HG03060 (cell line): ENCODE results near the gene LCP1.
"Not testable (repeated sequence)": the region's sequence is repeated elsewhere in the genome, so short reads cannot be mapped to it uniquely, and the experiment has no call there.

Source experiments
- ATAC-seq: cut with Tn5 transposase; IDR thresholded peaks from one replicate; pipeline ENCODE4 v1.9.1; 2021; ENCODE audit warnings: low read depth, moderate number of reproducible peaks; ENCODE audit not compliant: unreplicated experiment

Gene LCP1

DNA sequence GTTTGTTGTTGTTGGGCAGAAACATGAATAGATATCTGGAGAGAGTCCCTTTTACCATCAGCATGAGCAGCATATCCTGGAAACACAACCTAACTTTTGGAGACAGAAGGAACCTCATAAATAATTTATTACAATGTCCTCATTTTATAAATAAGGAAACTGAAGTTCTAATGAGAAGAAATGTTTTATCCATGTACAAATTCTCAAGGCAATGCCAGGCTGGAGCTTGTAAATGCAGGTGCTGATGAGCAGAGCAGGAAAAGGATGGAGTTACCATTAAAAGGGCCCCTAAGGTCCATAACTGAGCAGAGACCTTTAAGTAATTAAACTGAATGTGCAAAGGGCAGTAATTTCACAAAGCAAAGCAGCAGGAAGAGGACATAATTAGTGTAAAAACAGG, 17.3 kb downstream of the LCP1 start:
- ATAC-seq = no peak

DNA sequence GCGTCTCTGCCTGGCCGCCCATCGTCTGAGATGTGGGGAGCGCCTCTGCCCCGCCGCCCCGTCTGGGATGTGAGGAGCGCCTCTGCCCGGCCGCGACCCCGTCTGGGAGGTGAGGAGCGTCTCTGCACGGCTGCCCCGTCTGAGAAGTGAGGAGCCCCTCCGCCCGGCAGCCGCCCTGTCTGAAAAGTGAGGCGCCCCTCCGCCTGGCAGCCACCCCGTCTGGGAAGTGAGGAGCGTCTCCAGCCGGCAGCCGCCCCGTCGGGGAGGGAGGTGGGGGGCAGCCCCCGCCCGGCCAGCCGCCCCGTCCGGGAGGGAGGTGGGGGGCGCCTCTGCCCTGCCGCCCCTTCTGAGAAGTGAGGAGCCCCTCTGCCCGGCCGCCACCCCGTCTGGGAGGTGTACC, 19.2 kb downstream of the LCP1 start:
- not testable (repeated sequence) for ATAC-seq

DNA sequence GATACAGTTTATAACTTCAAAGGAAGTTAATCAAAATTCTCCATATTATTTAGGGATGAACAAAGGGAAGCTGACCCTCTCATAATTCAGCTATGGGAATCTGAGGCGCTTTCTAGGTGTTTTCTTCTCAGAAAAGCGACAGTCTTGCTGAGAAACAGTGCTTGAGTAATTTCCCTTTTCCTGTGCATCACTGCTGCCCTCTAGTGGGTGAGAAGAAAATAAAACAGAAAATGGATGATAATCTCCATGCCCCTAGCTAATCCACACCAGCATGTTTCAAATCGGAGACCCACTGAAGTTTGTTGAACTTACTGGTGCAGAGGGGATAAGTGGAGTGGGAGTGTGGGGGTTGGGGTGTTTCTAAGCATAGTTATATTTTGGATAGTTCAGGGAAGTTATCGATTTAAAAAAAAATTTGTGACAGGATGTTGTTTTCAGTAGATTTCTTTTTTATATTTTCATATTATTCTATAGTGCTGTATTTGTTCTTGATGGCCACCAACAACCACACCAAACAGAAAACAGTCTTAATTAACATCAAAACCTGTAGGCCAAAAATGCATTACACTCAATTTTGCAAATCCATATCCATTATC, 21.4 kb downstream of the LCP1 start:
- ATAC-seq = no peak

DNA sequence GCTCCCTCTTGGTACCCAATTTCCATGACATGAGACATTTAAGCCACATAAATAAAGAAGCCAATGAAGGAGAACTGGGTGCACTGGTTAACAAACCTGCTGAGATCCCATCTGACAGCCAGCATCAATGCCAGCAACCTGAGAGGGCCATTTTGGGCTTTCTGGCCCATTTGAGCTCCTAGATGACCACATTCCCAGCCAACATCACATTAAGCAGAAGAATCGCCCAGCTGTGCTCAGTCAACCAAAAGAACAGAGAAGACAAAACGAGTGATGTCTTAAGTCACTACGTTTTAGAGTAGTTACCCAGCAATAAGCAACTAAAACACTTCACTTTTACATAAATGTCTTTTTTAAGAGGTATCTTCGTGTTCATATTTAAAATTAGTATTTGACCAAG, 21.9 kb downstream of the LCP1 start:
- ATAC-seq = no peak

DNA sequence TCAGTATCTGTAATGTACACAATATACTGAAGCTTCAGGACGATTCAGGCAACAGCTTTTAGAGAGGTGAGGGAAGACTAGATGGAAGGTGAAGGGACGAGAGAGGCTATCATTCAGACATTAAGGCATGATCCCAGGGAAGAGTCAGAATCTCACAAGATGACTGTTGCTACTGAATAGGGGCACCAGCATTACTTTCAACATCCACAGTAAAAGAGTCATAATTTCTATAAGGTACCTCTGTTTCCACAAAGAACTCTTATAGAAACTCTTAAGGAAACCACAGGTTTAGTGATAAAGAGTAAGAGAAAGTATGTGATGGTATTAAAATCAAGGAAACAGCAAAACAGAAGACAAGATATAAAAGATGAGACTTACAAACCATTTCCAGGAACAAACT, 23.0 kb downstream of the LCP1 start:
- no peak for ATAC-seq

DNA sequence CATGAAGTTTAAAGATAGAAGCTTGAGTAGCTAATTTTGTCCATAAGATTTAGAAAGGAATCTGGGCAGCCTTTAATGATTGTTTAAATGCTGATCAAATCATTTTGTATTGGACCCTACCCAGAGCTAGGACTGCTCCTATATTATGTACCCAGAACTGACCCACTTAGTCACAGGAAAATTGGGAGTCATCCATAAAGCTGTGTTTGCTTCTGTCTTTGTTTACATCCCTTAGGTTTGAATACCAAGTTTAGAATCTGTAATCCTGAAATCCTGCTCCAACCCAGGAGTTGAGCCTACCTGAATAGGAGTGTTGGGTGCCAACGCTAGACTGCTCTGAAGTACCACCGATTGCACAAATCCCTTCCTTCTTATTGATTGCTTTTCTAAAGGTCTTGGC, 23.8 kb downstream of the LCP1 start:
- no peak for ATAC-seq

DNA sequence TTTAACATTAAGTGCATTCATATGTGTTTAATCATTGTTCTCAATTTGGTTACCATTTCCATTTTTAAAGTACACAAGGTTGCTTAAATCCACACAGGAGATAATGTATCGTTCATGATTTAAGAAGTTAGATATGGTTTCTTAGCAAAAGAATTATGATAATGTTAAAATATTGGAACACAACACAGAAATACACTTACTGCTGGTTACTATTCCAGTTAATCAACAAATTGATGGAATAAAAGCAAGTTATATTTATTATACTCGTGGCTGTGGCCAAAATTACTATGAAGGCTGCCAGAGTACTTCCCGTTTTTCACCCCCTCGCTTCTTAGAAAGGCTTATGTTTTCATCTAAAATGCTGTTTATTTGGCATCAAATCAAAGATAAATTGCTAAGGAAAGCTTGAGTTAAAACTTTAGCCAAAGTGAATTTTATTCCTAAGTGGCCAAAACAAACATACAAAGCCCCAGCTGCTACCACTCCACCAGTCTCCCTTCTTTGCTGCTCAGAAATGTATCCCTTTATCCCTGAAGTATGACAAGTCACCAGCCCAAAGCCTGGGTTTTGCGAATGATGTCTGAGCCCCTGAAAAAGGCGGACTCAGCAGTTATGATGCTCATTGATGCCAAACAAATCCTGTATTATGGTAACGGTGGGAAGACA, 27.7 kb downstream of the LCP1 start:
- ATAC-seq = no peak

DNA sequence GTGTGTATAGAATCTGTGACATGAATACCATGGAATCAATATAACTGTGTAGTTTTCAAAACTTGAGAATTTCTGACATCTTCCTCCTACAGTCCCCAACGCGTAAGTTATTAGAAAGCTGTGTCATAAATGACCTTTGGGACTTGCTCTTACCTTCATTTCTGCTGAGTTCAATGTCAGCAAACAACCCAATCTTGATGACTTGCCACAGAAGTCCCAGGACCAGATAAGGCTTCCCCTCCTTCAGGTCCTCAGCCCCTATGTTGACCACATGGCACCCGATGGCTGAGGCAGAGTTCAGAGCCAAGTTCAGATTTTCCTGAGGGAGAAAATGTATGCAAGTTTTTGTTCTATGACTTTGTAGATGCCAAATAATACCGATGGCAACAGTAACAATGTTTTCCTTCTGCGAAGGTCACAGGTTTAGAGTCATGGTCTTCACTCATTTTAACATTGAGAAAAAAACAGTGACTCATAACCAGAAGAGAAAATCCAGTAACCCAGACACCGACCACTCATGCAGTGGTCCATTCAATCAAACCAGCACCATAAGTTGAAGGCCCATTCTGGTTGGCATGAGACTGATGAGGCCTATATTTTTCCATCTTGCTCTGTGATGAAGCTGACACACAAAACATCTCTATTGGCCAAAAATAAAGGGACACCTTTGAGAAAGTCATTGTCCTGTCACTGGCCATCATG, 29.2 kb downstream of the LCP1 start:
- no peak for ATAC-seq

DNA sequence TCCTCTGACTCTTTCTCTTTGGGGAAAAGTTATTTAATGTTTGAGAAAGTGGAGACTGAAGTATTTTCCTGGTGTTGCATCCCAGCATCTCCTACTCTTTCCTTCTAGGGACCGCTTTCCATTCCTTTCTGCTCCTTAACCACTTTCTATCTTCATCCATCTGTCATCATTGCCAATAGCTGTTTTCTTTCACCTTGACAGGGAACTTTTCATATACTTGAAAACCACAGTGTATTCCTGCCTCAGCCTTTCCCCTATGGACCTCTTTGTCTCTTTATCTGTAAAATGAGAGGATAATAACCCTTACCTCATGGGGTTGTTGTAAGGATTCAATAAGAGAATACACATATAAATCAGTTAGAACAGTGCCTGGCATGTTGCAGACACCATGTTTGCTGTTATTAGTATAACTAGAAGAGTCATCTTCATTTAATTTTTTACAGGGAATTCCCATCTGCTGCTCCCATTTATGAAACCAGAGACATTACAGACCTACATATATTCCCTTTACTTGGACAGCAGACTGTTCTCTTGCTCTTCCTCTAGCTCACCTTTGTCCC, 31.8 kb downstream of the LCP1 start:
- no peak for ATAC-seq

DNA sequence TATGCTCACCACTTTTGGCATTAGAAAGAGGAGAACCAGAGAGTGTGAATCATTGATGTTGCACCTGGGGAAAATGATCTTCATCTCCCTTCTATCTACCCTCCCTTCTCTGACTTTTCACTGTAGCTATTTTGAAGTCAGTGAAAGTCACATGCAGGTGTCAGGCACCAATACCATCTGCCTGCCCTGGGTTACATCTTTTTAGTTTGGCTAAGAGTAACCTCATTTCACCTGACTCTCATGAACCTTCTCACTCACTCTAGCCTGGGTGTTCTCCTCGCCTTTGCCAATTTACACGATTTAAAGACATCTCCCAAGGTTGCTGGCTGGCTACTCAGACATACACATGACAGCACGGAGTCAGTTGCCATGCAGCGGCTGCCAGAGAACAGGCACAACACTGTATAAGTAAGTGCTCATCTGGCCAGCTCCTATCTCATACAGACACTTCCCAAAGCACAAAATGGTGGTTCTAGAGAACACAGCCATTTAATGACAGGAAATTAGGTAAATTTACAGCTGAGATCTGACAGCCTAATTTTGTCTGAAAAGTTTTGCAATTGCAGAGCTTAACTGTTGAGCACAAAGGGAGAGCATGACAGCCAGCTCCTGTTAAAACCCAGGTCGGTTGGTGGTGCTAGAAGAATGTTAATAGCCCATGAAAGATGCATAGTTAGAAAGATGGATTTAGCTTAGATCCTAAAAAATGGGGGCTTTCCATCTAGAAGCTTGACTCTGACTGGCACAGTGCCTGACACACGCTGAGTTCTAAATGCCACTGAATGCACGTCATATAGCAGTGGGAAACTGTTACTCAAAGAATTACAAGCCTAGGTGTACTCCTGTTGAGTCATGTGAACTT, 32.5 kb downstream of the LCP1 start:
- no peak for ATAC-seq

DNA sequence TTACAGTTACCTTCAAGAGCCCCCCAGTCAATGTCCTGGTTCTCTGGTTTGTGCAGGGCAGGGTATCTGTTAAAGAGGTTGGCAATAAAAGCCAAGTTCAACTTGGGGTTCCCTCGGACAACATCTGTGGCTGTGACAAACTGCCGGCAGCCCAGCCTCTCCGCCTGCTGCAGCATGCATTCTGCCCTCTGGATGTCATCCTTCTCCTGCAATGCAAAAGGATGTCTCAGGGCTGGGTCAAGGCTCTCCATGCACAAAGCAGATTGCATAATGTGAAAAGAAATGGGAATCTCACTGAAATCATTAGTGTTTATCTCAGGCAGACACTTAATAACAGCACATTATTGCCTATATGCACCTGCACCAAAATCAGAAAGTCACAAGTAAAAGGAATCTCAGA, 35.1 kb downstream of the LCP1 start:
- no peak for ATAC-seq

DNA sequence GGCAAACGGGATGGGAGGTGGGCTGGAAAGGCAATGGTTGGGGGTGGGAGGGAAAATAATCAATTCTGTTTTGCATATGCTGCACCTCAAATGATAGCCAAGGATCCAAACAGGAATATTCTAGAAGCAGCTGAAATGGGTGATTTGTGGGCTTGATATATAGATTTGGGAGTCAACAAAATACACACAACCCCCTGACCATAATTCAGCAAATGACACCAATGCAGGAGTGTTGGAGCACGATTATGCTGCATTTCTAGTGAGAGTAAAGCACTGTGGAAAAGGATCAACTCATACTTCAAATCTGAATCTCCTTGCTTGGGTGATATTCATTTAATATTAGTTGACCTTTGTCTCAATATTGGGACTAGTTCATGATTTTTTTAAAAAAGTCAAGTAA, 36.0 kb downstream of the LCP1 start:
- ATAC-seq = no peak

DNA sequence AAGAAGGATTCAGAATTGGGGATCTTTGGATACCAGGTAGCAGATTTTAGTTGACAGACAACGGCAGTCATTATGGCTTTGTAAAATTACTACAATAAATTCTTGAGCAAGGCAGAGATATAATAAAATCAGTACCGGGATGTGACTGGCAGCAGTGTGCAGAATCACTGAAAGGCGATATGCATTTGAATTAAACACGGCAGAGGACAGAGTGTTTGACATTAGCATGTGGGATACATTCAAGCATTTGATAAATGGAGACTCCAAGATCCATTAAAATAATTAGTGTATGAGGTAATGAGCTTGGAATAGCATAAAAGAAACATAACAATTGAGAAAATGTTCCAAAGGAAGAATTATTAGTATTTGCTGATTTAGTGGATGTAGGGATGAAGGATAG, 36.8 kb downstream of the LCP1 start:
- no peak for ATAC-seq

DNA sequence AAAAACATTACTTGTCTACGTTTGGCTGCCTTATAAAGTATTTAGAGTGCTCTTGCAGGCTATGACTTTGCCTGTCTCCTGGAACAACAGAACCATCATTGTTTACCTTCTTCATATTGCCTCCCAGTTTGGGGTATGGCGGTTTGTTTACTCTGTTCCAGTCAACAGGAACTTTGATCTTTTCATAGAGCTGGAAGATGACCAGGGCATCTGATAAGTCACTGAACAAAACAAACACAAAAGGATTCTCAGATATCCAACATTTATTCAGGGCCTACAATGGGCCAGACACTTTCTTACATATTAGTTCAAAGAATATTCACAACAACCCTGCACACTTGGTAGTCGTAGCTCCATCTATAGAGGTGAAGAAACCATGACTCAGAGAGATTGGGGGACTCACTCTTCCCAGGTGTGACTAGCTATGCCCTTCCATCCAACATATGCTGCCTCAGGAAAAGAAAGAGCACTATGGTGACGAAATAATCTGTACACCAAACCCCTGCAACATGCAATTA, 38.7 kb downstream of the LCP1 start:
- no peak for ATAC-seq

DNA sequence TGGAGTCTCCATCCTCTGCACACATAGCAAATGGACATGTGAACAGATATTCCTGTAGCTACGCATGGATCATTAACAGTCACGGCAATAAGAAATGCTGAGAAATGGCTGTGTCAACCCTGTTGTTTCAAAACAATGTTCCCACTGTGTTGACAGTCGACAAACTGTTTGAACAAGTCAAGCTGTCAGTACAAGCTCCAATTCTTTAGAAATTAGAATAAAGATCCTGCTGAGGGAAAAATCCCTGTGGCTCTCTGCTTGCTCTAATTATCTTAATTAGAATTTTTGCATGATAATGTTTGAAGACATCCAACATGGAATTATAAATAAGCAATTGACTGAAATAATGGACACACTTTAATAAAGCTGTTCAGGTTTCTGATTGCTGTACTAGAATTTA, 39.2 kb downstream of the LCP1 start:
- ATAC-seq = no peak

DNA sequence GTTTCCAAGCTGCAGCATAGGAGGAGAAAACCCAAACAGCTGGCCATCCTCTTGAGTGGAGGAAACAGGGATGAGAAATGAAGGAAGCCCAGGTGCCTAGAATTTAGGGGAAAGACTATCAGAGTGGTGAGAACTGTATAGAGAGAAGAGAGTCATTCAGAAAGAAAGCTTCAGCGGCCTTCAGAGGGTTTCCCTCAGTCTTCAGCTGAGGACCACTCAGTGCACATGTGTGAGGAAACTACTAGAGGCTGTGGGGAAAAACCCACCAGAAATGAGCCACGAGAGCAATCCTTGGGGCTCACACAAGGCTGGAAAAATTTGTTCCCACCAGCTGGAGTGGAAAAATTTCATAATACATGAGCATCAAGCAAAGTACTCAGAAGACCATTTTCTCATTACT, 41.9 kb downstream of the LCP1 start:
- ATAC-seq = no peak

DNA sequence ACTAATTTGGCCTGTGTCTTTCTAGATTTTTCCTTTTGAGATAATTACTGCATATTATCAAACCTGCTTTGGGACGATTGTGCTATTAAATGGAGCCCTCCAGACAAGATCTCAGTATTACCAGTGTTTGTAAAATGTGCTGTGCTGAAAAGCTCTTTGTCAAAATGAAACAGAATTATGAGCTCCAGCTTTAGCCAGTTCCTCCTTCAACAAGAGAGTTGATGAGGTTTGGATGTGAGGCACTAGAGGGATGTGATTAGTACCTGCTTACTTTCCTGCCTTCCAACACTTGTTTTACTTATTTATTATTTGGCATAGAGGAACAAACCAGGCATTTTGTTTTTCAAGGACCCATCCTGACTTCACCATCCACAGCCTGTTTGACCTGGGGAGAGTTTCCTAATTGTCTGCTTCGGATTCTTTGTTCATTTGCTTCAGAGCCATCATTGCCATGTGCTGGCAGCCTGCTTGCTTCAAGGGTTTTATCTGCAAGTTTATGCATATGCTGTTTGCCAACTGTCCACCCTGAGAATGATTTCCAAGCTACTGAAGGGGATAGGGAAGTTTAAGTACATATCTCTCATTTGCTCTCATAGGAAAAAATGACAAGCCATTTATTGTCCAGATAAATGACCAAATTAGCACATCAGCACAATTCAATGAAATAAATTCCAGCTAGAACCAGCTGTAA, 44.2 kb downstream of the LCP1 start:
- no peak for ATAC-seq

DNA sequence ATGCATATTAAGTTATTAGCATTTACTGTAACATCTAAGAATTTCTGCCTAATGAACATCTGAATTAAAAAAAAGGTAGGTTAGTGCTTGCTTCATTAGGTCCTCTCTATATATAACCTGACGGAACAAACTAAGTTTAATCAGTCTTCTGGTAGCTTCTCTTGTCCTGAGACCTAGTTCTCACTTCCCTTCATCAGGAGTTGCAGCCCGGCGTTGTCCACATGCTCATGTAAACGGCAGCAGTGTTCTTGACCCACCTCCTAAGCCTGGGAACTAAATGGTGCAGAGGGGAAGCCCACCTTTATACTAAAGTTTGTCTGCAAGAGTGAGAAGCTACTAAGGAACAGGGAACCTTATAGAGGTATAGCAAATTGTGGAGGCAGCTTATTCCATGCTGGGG, 45.3 kb downstream of the LCP1 start:
- ATAC-seq = no peak

DNA sequence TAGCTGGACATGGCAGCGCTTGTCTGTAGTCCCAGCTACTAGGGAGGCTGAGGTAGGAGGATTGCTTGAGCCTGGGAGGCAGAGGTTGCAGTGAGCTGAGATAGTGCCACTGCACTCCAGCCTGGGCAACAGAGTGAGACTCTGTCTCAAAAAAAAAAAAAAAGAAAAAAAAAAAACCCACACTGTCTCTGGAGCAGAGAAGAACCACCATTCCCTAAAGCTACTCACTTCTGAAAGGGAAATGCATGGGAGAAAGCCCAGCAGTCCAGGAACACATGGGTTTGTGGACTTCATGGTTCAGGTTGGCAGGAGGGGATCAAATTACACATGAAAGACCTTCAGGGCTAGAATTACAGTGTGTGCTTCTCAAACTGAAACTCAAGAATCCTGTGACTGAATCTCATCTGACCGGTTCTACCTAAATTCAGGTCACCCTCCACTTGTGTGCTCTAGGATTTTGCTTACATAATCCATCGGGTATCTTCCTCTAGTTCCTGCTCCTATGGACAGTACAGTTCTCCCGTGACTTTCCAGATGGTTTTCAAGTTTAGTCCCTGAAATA, 46.9 kb downstream of the LCP1 start:
- ATAC-seq = no peak

DNA sequence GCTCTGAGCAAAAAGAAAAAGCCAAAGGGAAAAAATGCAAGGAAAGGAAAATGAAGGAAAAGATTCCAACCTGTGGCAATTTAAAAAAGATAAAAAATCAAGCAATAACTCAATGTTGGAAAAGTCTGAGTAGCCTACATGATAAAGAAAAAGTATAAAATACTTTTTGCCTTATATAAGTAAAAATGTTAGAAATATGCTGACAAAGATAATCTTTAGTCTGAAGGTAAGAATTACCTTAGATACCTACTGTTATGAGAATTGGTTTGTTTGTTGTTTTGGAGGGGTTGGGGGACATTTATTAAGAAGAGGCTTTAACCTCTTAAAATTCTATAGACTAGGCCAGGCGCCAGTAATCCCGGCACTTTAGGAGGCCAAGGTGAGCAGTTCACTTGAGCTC, 47.5 kb downstream of the LCP1 start:
- ATAC-seq = no peak
